Tibial nerve (tissue), 4 donors: ENCODE measurements around the gene XPO4. TPM values are rescaled to one million over a fixed set of nuclear protein-coding genes. Genes with fewer than 3 reads are reported as not detected.
"Not testable (repeated sequence)": the region's sequence is repeated elsewhere in the genome, so short reads cannot be mapped to it uniquely, and the experiment has no call there.

Experiments used
- DNase-seq, 2 donors: peaks; one replicate each; pipeline ENCODE4 v3.0.0-alpha.2; 2019; ENCODE audit warnings: low spot score in 2 of 2
- H3K27ac ChIP-seq, 4 donors: fragments of 200-600 bp; sonication (generic) in 3 of 4; one replicate each; pipeline ENCODE4 v1.5.1; 2017 to 2019; ENCODE audit warnings: mild to moderate bottlenecking in 1 of 4
- H3K27me3 ChIP-seq, 2 donors: fragments of 200-600 bp; sonication (generic) in 1 of 2; one replicate each; pipeline versions ENCODE4 v1.5.1 to v1.6.0; 2017 to 2019
- H3K36me3 ChIP-seq, 3 donors: fragments of 200-600 bp; sonication (generic); one replicate each; pipeline ENCODE4 v1.5.1; 2018 to 2019
- H3K4me1 ChIP-seq, 4 donors: fragments of 200-600 bp; sonication (generic) in 3 of 4; one replicate each; pipeline ENCODE4 v1.5.1; 2017 to 2019
- H3K4me3 ChIP-seq, 4 donors: fragments of 200-600 bp; sonication (generic) in 3 of 4; one replicate each; pipeline ENCODE4 v1.5.1; 2017 to 2019; ENCODE audit warnings: mild to moderate bottlenecking in 1 of 4, moderate library complexity in 1 of 4
- H3K9me3 ChIP-seq, 4 donors: fragments of 200-600 bp; sonication (generic) in 3 of 4; one replicate each; pipeline ENCODE4 v1.5.1; 2017 to 2019
- EP300 ChIP-seq, 2 donors: sonication (generic); formaldehyde crosslinking; IDR thresholded peaks; one replicate each; pipeline ENCODE4 v1.6.1; 2017; ENCODE audit warnings: antibody characterized with exemption in 2 of 2, mild to moderate bottlenecking in 1 of 2
- POLR2A ChIP-seq, 2 donors: fragments of 450-650 bp; IDR thresholded peaks; one replicate each; pipeline ENCODE4 v1.6.1; 2017; ENCODE audit warnings: antibody characterized with exemption in 2 of 2, mild to moderate bottlenecking in 2 of 2, moderate library complexity in 2 of 2
- WGBS, 2 donors: methylation state at CpG; one replicate each; pipeline ENCODE4 v1.1.5; 2018; 5-methylcytosine and 5-hydroxymethylcytosine counted together
- total RNA-seq, 4 donors: library from RNA; depleted of rRNA; stranded (reverse); fragments of >200 nt; gene quantifications; one replicate each; pipeline ENCODE4 v1.1.0, GENCODE V29; 2016
- TF ChIP-seq, protein P1 (sequence below), 5 experiments: fragments of 200-600 bp in 3 of 5; fragments of 450-650 bp in 2 of 5; sonication (generic) in 3 of 5; IDR thresholded peaks; one replicate each; pipeline ENCODE4 v1.5.1; 2016 to 2019; ENCODE audit warnings: antibody characterized with exemption in 5 of 5, mild to moderate bottlenecking in 3 of 5, moderate library complexity in 2 of 5

Gene XPO4
- total RNA-seq, 4 donors from 2014 or later = 15.3 to 28.8 (median 19.4) TPM

DNA sequence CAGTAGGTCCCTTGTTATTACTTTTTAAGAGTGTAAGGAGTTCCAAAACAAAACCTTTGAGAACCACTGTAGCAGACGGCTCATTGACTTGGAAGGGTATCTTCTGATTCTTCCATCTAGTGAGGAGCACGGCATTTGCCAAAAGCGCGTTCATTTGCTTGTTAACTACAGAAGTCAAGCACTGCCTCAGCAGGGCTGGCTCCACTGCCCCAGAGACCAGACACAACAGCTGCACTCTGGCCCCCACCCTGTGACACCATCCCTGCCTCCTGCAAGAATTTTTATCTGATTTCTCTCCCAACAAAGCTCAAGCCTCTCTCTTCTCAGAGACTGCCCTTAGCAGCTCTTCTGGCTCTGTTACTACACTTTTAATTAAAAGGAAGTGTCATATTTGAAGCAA lies 20.7 kb upstream of the XPO4 start:
- H3K36me3 ChIP-seq = no peaks in the 10 kb centered on the region
- no peaks in the 10 kb centered on the region for H3K4me1 ChIP-seq
- TF ChIP-seq POLR2A (IDR thresholded peaks at IDR 0.05) = no peak
- TF ChIP-seq EP300 (IDR thresholded peaks at IDR 0.05) = no peak
- TF ChIP-seq, protein P1, sequence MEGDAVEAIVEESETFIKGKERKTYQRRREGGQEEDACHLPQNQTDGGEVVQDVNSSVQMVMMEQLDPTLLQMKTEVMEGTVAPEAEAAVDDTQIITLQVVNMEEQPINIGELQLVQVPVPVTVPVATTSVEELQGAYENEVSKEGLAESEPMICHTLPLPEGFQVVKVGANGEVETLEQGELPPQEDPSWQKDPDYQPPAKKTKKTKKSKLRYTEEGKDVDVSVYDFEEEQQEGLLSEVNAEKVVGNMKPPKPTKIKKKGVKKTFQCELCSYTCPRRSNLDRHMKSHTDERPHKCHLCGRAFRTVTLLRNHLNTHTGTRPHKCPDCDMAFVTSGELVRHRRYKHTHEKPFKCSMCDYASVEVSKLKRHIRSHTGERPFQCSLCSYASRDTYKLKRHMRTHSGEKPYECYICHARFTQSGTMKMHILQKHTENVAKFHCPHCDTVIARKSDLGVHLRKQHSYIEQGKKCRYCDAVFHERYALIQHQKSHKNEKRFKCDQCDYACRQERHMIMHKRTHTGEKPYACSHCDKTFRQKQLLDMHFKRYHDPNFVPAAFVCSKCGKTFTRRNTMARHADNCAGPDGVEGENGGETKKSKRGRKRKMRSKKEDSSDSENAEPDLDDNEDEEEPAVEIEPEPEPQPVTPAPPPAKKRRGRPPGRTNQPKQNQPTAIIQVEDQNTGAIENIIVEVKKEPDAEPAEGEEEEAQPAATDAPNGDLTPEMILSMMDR (IDR thresholded peaks at IDR 0.05) = no peak
- no peak overlapping the region for H3K27ac ChIP-seq
- no peaks in the 10 kb centered on the region for H3K27me3 ChIP-seq
- WGBS, 2 donors = 79 to 87% methylated on average over 4 of the region's 4 CpGs
- H3K9me3 ChIP-seq = no peaks in the 10 kb centered on the region
- DNase-seq = no peak
- no peak overlapping the region for H3K4me3 ChIP-seq

DNA sequence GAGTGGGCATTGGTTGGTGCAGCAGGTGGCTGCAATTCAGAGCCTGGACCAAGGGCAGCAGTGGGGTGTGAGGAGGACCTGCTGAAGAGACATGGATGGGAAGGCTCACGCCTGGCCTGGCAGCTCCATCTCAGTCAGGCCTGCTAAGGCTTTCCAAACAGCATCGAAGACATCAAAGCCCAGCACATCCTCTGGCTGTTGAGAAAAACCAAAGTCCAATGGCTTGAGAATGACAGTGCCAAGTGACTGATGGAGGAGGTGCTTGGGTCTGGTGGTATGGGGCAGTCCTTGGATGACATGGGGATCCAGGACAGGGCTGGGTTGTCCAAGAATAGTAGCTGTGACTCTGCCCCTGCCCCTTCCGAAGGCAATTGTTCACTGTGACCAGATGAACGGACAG lies 19.0 kb upstream of the XPO4 start:
- H3K4me1 ChIP-seq = no peaks in the 10 kb centered on the region
- H3K27ac ChIP-seq = no peak overlapping the region
- H3K36me3 ChIP-seq = no peaks in the 10 kb centered on the region
- WGBS, 2 donors = 88 to 90% methylated on average over 4 of the region's 4 CpGs
- H3K9me3 ChIP-seq = no peaks in the 10 kb centered on the region
- TF ChIP-seq, protein P1 (IDR thresholded peaks at IDR 0.05) = no peak
- TF ChIP-seq EP300 (IDR thresholded peaks at IDR 0.05) = no peak
- no peak for TF ChIP-seq POLR2A (IDR thresholded peaks at IDR 0.05)
- H3K27me3 ChIP-seq = no peaks in the 10 kb centered on the region
- H3K4me3 ChIP-seq = no peak overlapping the region
- DNase-seq = no peak

DNA sequence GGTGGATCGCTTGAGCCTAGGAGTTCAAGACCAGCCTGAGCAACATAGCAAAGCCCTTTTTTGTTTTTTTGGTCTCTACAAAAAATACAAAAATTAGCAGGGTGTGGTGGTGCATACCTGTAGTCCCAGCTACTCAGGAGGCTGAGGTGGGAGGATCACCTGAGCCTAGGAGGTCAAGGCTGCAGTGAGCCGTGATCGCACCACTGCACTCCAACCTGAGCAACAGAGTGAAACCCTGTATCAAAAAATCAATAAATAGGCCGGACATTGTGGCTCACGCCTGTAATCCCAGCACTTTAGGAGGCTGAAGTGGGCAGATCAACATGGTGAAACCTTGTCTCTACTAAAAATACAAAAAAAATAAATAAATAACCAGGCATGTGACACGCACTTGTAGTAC lies 13.1 kb upstream of the XPO4 start:
- not testable (repeated sequence) for DNase-seq, H3K36me3 ChIP-seq, H3K27ac ChIP-seq, H3K9me3 ChIP-seq, H3K4me1 ChIP-seq, H3K4me3 ChIP-seq, H3K27me3 ChIP-seq
- 90 to 98% methylated on average over 6 of the region's 6 CpGs for WGBS, 2 donors

DNA sequence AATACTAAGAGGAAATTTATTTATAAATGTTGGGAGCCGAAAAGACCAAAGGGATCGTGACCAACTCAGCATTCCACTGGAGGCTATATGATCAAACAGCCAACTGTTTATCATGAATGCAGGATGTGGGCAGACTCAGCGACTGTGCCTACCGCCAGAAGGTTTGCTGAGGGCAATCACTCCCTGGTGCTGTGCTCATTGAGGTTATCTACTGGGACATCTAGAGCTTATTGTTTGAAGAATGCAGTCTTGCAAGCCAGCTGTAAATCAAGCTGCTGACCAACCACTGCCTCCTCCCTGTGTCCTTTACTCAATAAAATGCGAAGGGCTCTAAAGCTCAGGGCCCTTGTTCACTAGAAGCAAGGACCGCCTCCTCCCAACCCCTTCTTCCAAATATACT lies 8.5 kb upstream of the XPO4 start:
- H3K36me3 ChIP-seq = no peaks in the 10 kb centered on the region
- H3K4me1 ChIP-seq = no peaks in the 10 kb centered on the region
- no peaks in the 10 kb centered on the region for H3K27me3 ChIP-seq
- H3K27ac ChIP-seq = no peak overlapping the region
- WGBS, 2 donors = 91 to 92% methylated on average over 6 of the region's 6 CpGs
- no peak for DNase-seq
- TF ChIP-seq, protein P1 (IDR thresholded peaks at IDR 0.05) = no peak
- no peak for TF ChIP-seq POLR2A (IDR thresholded peaks at IDR 0.05)
- TF ChIP-seq EP300 (IDR thresholded peaks at IDR 0.05) = no peak
- no peak overlapping the region for H3K4me3 ChIP-seq
- H3K9me3 ChIP-seq = no peaks in the 10 kb centered on the region

DNA sequence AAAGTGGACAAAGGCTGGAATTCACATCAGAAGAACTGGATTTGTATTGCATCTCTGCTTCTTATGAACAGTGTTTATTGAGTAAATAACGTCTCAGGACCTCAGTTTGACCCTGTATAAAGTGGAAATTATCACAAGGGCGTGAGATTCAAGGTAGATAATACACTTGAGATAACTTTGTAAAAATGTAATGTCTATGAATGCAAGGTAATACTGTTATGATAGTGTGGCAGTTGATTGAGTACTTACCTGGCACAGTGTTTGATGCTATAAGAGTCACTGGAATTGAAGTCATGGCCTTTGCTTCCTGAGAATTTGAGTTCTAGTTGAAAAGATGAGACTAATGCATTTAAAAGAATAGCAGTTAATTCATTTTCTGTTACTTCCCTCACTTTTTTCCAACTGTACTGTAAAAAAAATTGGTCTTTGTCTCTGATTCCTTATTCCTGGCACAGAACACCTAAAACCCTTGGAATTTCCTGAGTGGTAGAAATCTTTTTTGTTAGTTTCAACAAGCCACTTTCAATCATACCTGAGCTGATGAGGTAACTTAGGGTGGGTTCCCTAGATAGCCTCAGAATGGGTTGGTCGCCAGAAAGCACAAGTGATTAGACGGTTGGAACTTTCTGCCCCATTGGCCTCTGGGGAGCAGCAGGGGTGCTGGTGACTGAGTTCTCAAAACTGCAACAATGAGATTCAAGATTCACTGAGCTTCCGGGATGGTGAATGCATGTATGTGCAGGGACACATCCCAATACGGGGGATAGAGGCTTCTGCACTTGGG lies 6.4 kb upstream of the XPO4 start:
- H3K9me3 ChIP-seq = no peaks in the 10 kb centered on the region
- no peak for DNase-seq
- no peak overlapping the region for H3K27ac ChIP-seq
- TF ChIP-seq, protein P1 (IDR thresholded peaks at IDR 0.05) = no peak
- TF ChIP-seq EP300 (IDR thresholded peaks at IDR 0.05) (no peak), POLR2A (IDR thresholded peaks at IDR 0.05) (no peak)
- no peaks in the 10 kb centered on the region for H3K4me1 ChIP-seq
- no peak overlapping the region for H3K4me3 ChIP-seq
- H3K27me3 ChIP-seq = no peaks in the 10 kb centered on the region
- no peaks in the 10 kb centered on the region for H3K36me3 ChIP-seq
- 55 to 71% methylated on average over 6 of the region's 6 CpGs for WGBS, 2 donors
